CD4-positive, alpha-beta T cell treated with Interleukin-15 for 4 hours (primary cell): Measurements from ENCODE around the gene ABHD18.
"Not testable (repeated sequence)": the region's sequence is repeated elsewhere in the genome, so short reads cannot be mapped to it uniquely, and the experiment has no call there.

Source experiments
- DNase-seq: peaks from one replicate; pipeline ENCODE4 v3.0.0-alpha.2; 2020; ENCODE audit warnings: low spot score

ABHD18 gene

GRCh38 chr4:127965062-127965802 lies at the start of gene ABHD18, which contains the start of gene MFSD8:
ABHD18 (plus strand) TSS chr4:127965406; CDS start chr4:127982956, 17,550 bp downstream.
MFSD8 (minus strand) TSS chr4:127965173; CDS start chr4:127965133, 40 bp downstream.
- DNase-seq: peak; percentile 99

- DNase-seq: no peak
Observed at GRCh38 chr4:127916512-127916911, 48.7 kb upstream of the ABHD18 start.

- DNase-seq: no peak
Observed at GRCh38 chr4:127917151-127917550, 48.1 kb upstream of the ABHD18 start.

DNA sequence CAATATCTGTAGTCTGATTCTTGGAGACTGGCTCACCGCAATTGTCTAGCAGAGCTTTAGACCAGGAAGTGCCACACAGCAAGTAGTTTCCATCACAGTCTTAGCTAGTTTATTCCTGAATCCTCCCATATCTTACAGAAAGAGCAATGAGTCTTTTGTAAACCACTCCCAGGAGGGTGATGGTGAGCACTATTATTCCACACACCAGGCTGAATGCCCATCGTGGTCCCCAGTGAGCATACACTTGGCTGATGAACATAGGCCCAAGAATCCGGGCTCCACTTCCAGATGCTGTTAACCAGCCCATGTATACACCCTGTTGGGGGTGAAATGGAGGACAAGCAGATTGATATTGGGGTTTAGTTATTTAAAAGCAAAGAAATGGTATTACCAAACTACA lies 44.7 kb upstream of the ABHD18 start:
- DNase-seq: no peak

DNA sequence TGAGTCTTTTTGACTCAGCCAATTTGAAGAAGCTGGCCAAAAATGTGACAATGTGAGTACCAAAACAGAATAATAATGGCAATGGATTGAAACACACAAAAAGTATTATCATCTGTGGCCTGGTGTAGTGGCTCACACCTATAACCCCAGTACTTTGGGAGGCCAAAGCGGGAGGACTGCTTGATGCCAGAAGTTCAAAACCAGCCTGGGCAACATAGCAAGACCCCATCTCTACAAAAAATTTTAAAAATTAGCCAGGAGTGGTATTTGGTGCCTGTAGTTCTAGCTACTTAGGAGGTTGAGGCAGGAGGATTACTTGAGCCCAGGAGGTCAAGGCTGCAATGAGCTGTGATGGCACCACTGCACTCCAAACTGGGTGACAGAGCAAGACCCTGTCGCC lies 43.0 kb upstream of the ABHD18 start:
- DNase-seq: no peak

- DNase-seq: not testable (repeated sequence)
Observed at GRCh38 chr4:127925720-127926119, 39.5 kb upstream of the ABHD18 start.

DNA sequence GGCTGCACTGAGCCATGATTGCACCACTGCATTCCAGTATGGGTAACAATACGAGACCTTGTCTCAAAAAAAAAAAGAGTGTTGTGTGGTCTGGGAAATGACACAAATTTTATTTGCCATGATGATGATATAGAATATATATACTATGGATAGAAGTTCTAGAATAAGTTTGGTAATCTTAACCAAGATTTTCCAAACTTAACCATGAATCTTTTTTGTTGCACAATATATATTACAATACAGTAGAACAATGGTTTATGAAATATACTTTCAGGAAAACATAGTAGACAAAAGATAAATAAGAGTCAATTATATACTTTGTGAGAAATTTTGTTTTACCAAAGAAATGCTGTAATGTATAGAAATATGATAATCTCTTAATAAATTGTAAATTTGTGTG lies 35.0 kb upstream of the ABHD18 start:
- no peak for DNase-seq

DNA sequence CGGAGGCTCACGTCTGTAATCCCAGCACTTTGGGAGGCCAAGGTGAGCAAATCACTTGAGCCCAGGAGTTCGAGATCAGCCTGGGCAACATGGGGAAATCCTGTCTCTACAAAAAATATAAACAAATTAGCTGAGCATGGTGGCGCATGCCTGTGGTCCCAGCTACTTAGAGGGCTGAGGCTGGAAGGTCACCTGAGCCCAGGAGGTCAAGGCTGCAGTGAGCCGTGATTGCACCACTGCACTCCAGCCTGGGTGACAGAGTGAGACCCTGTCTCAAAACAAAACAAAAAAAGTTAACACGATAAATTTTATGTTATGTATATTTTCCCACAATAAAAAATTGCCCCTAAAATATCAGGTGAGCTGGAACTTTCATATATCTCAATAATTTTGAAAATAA lies 33.4 kb upstream of the ABHD18 start:
- DNase-seq: not testable (repeated sequence)

DNA sequence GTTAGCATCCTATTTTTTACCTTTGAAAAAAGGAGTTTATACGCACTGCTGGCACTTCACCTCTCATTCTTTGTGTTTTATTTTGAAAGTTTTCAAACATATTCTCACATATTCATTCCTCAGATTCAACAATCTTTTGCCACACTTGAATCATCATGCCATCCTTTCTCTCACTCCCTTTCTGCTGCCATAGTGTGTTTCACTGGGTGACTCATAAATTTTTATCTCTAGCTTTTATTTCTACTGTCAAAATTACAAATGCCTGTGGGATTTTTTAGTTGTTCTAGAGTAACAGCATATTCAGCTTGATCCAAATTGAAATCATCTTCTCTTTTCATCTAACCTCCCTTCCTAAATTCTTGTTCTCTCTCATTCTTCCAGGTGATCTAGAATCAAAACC lies 28.2 kb upstream of the ABHD18 start:
- no peak for DNase-seq

- DNase-seq: no peak
Observed at GRCh38 chr4:127957105-127957504, 8.1 kb upstream of the ABHD18 start.

GRCh38 chr4:127959794-127960193 lies 5.4 kb upstream of the ABHD18 start:
- no peak for DNase-seq

- peak; percentile 14 for DNase-seq
Observed at GRCh38 chr4:127963633-127964398, 1.4 kb upstream of the ABHD18 start.

- DNase-seq: not testable (repeated sequence)
Observed at GRCh38 chr4:127964426-127965061, 662 bp upstream of the ABHD18 start.

GRCh38 chr4:127965803-127966175 lies 583 bp downstream of the ABHD18 start:
- peak; percentile 58 for DNase-seq

DNA sequence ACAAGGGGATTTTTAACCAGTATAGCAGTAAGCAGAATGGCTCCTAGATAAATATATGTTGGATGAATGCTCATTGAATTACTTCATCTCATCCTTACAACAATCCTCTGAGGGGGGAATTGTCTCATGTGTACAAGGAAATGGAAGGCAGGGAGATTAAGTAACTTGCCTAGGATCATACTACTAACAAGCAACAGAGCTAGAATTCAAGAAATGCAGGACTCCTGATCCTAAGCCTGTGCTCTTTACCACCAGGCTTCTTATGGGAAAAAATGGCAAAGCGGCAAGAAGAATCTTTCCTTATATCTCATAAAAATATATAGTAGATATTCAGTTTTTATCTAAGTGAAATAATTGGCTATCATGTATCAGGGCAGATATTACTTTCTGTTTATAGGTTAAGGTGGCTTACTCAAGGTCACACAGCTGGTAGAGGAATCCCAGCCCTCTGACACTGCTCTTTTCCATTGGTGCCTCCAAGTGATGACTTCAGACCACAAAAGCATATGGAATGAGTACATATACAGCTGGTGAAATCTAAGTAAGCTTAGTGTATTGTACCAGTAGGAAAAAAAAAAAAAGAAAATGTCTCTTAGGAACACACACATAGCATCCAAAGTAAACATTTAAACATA lies 2.1 kb downstream of the ABHD18 start:
- no peak for DNase-seq

DNA sequence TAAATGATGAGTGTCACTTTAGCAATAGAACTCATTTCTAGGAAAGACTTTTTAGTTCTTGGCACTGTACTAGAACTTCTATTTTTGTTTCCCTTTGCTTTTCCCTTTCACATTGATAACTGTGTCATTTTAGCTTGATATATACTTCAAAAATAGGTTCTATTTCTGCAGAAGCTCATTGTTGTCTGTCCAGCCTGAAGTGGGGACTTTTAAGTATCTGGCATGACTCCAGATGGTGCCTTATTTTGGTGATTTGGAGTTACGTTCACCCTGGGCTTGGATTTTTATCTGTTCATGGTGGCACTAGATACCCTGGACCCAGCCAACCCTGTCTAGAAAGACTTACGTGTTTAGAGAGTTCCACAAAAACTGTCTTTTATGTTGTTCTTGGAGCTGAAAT lies 3.4 kb downstream of the ABHD18 start:
- no peak for DNase-seq

DNA sequence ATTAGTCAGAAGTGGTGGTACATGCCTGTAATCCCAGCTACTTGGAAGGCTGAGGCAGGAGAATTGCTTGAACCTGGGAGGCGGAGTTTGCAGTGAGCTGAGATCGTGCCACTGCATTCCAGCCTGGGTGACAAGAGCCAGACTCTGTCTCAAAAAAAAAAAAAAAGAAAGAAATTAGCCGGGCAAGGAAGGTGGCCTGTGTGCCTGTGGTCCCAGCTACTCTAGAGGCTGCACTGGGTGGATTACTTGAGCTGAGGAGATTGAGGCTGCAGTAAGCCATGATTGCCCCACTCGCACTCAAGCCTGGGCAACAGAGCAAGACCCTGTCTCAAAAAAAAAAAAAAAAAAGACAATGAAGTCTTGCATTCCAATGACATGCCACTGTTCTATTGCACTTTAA lies 5.7 kb downstream of the ABHD18 start:
- DNase-seq: not testable (repeated sequence)

GRCh38 chr4:127975121-127975770 lies 10.0 kb downstream of the ABHD18 start:
- DNase-seq: no peak

GRCh38 chr4:127978930-127979329 lies 13.7 kb downstream of the ABHD18 start:
- no peak for DNase-seq

GRCh38 chr4:127982445-127982844 lies 17.2 kb downstream of the ABHD18 start:
- no peak for DNase-seq

GRCh38 chr4:127985989-127986388 lies 20.8 kb downstream of the ABHD18 start:
- no peak for DNase-seq

GRCh38 chr4:127988638-127989037 lies 23.4 kb downstream of the ABHD18 start:
- DNase-seq: no peak
